ENCODE results near the gene TSTD2.
"Not testable (repeated sequence)": the region's sequence is repeated elsewhere in the genome, so short reads cannot be mapped to it uniquely, and the experiment has no call there.

Gene TSTD2

DNA sequence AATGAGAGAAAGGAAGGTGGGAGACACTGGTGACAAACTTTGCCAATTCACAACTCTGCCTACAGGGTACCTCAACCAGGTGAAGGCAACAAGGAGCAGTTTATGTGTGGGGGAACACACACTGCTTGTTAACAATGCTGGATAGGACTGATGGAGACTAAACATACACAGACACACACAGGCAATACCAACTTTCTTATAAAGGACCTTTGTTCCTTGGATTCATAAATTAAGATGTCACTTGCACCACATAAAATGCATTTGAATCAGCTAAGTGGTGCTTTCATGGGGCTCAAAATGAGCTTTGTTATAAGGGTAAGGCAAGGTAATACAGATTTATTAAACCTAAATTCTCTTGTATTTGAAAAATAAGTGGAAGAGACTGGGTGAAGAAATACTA lies 4.0 kb downstream of the TSTD2 start:
- DNase-seq = no peak

DNA sequence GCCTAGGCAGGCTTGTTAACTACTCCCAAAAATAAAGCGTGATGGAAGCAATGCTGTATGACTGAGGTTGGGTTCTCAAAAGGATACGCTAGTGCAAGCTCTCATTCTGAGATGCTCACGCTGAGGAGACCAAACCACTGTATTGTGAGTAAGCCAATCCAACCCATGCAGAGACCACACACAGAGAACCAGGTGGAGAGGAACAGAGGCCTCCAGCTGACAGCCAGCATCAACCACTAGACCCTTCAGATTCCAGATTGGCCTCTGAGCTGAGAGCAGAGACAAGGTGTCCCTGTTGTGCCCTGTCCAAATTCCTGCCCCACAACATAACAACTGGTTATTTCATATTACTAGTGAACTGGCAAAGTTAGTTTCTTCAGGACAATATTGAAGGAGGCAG lies 4.5 kb downstream of the TSTD2 start:
- DNase-seq = no peak

DNA sequence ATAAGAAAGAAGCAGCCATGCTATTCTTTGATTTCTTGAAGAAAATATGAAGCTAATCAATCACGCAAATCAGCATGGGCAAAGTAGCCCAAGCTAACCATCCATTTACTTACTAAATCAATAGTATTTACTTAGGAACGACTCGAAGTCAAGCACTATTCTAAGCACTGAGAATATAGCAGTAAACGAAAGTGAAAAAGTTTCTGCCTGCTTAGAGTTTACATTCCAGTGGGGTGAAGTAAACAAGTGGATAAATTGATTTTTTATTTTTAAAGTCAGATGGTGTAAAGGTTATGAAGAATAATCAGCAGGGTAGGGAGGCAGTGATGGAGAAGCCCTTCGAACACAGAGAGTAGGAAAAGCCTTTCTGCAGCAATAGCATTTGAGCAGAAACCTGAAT lies 5.5 kb downstream of the TSTD2 start:
- DNase-seq = no peak

- no peak for DNase-seq
These were observed 7.5 kb downstream of the TSTD2 start for GRCh38 chr9:97625620-97626019.

DNA sequence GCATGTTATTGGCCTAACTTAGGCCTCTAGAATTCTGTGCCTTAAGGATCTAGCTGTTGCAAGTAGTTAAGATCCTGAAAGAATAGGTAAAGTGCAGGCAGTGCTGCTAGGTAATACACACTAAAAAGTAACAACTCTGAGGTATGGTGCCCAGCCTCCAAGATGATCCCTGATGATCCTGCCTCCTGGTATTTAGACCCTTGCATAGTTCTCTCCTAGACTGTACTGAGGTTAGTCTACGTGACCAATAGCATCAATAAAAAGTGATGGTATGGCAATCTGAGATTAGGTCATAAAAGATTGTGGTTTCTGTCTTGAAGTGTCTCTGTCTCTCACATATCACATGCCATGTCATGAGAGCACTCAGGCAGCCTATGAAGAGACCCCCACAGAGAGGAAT lies 9.2 kb downstream of the TSTD2 start:
- no peak for DNase-seq

DNA sequence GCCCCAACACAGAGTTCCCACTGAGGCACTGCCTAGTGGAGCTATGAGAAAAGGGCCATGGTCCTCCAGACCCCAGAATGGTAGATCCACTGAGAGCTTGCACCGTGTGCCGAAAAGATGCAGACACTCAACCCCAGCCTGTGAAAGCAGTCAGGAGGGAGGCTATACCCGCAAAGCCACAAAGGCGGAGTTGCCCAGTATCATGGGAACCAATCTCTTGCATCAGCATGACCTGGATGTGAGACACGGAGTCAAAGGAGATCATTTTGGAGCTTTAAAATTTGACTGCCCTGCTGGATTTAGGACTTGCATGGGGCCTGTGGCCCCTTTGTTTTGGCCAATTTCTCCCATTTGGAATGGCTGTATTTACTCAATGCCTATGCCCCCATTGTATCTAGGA lies 10.7 kb downstream of the TSTD2 start:
- DNase-seq = not testable (repeated sequence)

GRCh38 chr9:97620063-97620462 lies 13.1 kb downstream of the TSTD2 start:
- DNase-seq = not testable (repeated sequence)

GRCh38 chr9:97617939-97618416 lies 15.2 kb downstream of the TSTD2 start:
- no peak for DNase-seq

- no peak for DNase-seq
These were observed 17.6 kb downstream of the TSTD2 start for GRCh38 chr9:97615439-97616072.

DNA sequence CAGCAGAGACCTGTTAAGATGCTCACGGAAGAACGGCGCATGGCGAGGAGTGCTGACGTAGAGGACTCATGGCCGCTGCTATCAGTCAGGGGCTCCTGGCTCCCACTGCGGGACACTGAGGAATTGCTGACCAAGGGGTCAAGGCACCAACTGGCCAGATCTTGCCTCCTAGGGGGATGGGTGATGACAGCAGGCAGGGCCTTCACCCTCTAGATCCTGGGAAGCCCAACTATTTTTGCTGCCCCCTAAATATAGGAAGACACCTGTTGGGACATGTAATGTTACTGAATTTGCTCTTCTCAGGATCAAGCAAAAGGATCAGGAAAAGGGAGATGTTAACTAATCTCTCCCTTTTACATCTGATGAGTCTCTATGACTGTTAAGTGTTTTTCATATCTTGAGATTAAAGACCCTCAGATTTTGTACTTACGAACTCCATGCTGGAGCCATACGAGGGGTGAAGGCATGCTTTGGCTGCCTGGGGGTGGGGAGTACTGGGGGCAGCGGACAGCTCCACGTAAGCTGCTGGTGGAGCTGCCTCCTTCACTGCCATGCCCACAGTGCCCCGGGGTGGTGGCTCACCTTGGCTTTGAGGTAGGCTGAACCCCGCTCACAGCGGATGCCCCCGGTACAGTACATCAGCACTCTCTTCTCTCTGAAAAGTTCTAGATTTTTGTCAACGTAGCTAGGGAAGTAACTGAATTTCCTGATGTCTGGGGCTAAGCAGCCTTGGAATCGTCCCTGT lies 28.1 kb downstream of the TSTD2 start:
- no peak for DNase-seq

DNA sequence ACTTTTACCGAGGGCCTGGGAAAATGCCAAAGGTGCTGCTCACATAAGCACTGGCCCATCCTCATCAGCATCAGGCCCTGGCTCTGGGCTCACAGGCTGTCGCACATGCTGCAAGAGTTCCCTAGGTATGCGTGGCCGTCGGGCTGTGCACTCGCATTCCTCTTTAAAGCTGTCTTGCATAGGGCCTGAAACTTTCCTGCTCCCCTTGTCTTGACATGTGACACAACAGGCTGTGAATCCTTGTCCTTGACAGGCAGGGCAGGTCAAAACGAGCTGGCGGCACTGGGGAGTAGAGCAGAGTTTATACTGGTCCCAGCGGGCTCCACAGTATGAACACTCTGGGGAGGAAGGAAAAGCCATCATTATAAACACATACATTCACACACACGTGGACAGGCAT lies 30.7 kb downstream of the TSTD2 start:
- DNase-seq = no peak

DNA sequence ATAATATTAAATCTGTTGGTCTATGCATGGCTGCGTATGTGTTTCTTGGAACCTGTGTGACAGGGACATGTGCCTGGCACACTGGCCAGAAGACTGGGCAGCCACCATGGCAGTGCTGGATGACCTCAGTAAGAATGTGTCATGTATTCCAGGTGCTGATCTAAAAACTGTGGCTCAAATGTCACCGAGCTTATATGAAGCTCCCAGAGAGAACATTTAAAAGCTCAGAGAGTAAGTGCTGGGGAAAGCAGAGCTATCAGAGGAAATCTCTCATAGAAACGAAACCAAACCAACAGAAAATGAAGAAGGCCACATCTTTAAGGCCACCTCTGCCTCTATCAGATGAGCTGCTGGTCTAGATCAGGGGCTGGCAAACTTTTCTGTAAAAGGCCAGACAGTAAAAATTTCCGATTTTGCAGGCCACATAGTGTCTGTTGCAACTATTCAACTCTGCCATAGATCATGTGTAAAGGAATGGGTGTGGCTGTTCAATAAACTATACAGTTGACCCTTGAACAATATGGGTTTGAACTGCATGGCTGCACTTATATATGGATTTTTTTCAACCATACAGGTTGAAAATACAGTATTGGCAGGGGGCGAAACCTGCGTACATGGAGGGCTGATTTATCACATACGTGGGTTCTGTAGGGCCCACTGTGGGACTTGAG lies 31.8 kb downstream of the TSTD2 start:
- DNase-seq = no peak

- no peak for DNase-seq
These were observed 32.5 kb downstream of the TSTD2 start for GRCh38 chr9:97600531-97601227.

- no peak for DNase-seq
These were observed 33.8 kb downstream of the TSTD2 start for GRCh38 chr9:97599314-97599846.

DNA sequence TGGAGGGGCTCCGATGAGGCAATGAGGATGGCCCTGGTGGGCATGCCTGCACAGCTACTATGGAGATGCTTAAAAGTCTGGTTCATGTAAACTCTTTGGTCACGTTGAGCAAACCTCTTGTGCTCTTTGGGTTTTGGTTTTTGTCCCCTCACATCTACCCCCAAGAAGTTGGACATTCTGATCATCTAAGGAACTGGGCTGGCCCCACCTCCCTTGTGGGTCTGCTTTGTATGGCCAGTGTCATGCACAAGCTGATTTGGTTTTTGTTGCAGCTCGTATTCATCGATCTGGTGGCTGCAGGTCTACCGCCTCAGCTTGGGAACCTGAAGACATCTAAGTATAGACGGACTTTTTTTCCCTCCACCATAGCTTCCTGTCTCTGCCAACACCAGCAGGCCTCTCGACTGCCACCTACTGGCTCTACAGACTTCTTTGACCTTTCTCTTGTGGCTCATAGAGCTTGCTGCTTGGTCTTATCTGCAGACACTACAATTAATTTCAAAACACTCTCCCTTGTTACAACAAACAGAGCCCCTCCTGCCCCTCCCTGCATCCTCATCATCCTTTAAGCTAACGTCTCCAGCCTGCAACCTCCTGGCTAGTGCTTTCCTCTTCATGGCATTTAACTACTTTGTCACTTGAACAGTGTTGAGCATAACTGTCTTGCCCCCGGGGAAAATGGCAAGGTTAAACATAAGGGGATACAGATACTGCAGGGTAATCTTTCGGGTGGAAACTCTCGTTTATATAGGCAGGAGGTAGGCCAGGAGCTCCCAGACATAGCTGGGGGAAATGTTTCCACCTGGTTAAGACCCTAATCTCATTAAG lies 34.5 kb downstream of the TSTD2 start:
- no peak for DNase-seq

GRCh38 chr9:97596906-97597305 lies 36.3 kb downstream of the TSTD2 start:
- no peak for DNase-seq

DNA sequence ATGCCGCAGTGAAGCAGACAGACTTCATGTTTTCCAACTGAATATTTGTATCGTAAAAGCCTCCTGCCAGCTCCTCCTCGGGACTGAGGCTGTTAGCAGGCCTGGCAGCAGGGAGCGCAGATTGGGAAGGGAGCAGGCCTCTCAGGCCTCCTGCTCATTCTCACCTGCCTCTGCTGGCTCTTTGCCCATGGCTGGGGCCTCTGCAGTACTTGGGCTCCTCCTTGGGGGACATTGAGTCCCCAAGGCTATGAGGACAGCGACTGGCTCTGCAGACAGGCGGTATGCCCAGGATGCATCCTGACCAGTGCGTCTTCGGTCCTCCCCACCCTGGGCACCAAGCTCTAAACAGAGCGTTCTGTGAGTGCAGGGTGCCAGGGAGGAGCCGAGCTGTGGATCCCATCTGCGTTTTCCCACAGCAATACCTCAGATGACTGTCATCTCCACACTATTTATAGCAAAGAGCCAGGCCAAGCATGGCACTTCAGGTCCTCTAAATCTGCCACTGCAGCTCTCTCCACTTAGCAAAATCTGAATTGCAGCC lies 38.7 kb downstream of the TSTD2 start:
- DNase-seq = no peak

DNA sequence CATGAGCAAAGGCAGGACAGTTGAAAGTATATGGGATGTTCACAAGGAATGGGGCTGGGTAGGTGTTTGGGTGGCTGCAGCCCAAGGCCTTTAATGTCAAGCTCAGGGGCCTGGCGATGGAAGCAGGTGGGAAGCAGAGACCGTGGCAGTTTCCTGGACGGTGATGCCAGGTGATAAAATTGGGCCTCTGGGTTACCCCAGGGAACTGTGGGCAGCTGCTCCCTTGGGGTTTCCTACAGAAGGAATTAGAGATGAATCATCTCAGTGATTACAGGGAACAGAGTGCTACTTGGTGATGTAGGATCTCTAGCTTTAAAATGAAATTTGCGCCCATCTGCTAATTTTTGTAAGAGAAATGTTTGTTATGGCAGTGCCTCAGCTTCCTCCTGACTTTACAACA lies 39.2 kb downstream of the TSTD2 start:
- no peak for DNase-seq

DNA sequence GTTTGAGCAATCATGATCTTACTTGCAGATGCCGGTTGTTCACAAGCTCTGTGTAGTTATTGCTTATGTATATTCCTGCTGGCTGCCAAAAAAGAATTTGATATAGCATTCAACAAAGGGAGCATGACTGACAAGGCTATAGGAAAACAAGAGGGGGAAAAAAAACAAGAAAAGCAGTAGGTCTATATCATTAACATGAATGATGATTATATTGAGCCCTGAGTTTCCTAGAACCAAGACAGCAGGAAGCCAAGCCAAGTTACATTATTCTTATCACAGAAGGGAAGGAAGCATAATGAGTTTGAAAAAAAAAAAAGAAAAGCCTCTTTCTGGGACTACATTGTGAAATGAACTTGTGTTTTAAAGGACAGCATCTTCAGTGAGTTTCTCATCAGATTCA lies 41.0 kb downstream of the TSTD2 start:
- DNase-seq = no peak

DNA sequence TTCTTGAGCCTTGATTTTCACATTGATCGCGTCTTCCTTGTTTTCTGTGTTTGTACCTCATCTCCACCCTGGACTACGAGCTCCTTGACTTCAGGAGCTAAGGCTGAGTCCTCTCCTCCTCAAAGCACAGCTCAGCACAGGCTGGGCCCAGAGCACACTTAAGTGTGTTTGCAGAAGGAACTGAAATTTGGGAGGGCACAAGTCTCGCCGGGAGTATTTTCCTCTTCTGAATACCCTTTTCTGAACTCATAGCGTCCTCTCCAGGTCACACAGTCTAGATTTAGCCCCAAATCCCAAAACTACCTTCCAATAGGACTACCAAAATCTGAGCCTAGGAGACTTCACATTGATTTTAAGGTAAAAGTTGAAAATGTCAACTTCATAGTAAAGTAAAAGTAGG lies 41.6 kb downstream of the TSTD2 start:
- no peak for DNase-seq

- DNase-seq = not testable (repeated sequence)
These were observed 46.3 kb downstream of the TSTD2 start for GRCh38 chr9:97586909-97587308.

DNA sequence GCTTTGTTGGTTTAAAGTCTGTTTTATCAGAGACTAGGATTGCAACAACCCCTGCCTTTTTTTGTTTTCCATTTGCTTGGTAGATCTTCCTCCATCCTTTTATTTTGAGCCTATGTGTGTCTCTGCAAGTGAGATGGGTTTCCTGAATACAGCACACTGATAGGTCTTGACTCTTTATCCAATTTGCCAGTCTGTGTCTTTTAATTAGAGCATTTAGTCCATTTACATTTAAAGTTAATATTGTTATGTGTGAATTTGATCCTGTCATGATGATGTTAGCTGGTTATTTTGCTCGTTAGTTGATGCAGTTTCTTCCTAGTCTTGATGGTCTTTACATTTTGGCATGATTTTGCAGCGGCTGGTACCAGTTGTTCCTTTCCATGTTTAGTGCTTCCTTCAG lies 48.4 kb downstream of the TSTD2 start:
- DNase-seq = not testable (repeated sequence)
